ENCODE data around the gene DISP3. TPM values are rescaled to one million over a fixed set of nuclear protein-coding genes. Genes with fewer than 3 reads are reported as not detected.

The DISP3 gene
- polyA plus RNA-seq, 1 donor (not counting 4 experiments of a cell fraction or from before 2014, with no cell fraction given): not detected

DNA sequence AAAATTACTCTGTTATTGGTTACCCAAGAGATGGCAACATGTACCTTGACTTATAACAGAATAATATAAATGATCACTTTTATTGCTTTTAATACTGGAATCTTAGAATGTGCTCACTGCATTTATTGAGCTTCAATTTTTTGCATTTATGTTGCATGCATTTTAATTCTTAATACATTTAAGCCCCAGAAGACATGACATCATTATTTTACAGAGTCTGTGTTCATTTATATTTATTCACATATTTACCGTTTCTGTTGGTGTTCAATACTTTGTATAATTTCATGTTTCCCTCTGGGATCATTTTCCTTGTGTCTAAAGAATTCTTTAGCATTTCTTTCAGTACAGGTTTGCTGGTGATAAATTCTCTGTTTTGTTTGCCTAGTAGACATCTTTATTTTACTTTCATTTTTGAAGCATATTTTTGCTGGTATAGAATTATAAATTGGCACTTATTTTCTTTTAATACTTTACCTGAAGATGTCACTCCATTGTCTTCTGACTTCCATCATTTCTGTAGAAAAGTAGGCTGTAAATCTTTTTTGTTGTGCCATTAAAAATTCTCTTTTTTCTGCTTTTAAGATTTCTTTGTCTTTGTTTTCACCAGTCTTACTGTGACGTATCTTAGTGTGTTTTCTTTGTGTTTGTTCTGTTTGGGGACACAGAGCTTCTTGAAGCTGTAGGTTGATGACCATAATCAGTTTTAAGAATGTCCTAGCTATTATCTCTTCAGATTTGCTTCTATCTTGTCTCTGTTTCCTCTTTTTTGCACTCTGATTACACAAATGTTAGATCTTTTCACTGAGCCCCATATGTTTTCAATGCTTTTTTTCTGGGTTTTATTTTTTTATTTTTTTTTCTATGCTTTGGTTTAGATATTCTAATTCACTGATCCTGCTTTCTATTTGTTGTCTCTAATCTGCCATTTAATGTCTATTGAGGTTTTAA is 26.9 kb downstream of the DISP3 start:
- no peak overlapping the region for H3K9ac ChIP-seq (ENCODE audit: control insufficient read depth, extremely low read depth, insufficient read depth, low read length)
- H3K9me3 ChIP-seq (ENCODE audit: control insufficient read depth, low read depth, low read length): peaks cover 9% of the 10 kb centered on the region
- H3K27ac ChIP-seq (ENCODE audit: control insufficient read depth, insufficient read depth, low read length): no peak overlapping the region
- DNase-seq (ENCODE audit: low read depth, low spot score) (no peak), FAIRE-seq (no peak)
- peak overlapping the region in 1 of 3 experiments; percentile 18 for H3K4me3 ChIP-seq (ENCODE audit: control insufficient read depth in 2 of 3, extremely low read depth in 1 of 3, insufficient read depth in 2 of 3, low read depth in 1 of 3, low read length in 3 of 3)
- H3K79me2 ChIP-seq (ENCODE audit: control insufficient read depth, insufficient read depth, low read length): no peaks in the 10 kb centered on the region
- H3K4me2 ChIP-seq (ENCODE audit: control insufficient read depth, extremely low read depth, insufficient read depth, low read depth, low read length): no peak overlapping the region
- no peaks in the 10 kb centered on the region for H3K36me3 ChIP-seq (ENCODE audit: control insufficient read depth in 2 of 2, extremely low read depth in 1 of 2, insufficient read depth in 2 of 2, low read length in 2 of 2)
- no peaks in the 10 kb centered on the region for H3K9me1 ChIP-seq (ENCODE audit: control insufficient read depth, extremely low read depth, insufficient read depth, low read length)
- no peak overlapping the region for H2AFZ ChIP-seq (ENCODE audit: control insufficient read depth, low read length)
- no peaks in the 10 kb centered on the region for H4K20me1 ChIP-seq (ENCODE audit: control insufficient read depth, extremely low read depth, insufficient read depth, low read length)
- no peaks in the 10 kb centered on the region for H3K4me1 ChIP-seq (ENCODE audit: control insufficient read depth, extremely low read depth, insufficient read depth, low read length)
- peaks cover 4% of the 10 kb centered on the region for H3K27me3 ChIP-seq (ENCODE audit: control insufficient read depth, extremely low read depth, insufficient read depth, low read length)
- no peak for TF ChIP-seq EZH2 (IDR thresholded peaks at IDR 0.05; ENCODE audit: low read length)
- TF ChIP-seq, protein P1, sequence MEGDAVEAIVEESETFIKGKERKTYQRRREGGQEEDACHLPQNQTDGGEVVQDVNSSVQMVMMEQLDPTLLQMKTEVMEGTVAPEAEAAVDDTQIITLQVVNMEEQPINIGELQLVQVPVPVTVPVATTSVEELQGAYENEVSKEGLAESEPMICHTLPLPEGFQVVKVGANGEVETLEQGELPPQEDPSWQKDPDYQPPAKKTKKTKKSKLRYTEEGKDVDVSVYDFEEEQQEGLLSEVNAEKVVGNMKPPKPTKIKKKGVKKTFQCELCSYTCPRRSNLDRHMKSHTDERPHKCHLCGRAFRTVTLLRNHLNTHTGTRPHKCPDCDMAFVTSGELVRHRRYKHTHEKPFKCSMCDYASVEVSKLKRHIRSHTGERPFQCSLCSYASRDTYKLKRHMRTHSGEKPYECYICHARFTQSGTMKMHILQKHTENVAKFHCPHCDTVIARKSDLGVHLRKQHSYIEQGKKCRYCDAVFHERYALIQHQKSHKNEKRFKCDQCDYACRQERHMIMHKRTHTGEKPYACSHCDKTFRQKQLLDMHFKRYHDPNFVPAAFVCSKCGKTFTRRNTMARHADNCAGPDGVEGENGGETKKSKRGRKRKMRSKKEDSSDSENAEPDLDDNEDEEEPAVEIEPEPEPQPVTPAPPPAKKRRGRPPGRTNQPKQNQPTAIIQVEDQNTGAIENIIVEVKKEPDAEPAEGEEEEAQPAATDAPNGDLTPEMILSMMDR (optimal IDR thresholded peaks at IDR 0.05 in 1 of 3, IDR thresholded peaks at IDR 0.05 in 1 of 3, conservative IDR thresholded peaks at IDR 0.05 in 1 of 3; ENCODE audit: extremely low read depth in 1 of 3, insufficient read depth in 2 of 3, low read length in 3 of 3): no peak
- dilution Hi-C loops (cut with MboI; ENCODE audit: extremely low pct_ligation_motif_present, low sequenced_read_pairs): no loop called here

DNA sequence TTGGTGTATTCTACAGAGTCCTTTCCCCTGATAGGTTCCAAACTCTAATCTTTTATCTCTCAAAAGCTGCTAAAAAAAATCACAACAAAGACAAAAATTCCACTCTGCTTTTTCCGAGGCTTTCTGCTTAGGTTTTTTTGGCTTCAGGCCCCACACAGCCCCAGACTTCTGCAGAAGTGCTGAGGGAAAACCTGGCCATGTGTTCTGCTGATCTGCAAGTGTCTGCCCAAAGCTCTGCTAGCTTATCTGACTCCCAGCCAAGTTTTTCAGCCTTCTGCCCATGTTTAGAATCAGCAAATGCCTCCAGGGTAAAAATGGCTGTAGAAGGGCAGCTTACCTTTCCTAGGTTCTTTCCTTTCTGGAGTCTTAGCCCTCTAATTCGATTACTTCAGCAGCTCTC is 28.4 kb downstream of the DISP3 start:
- Histone ChIP-seq H3K4me2 (ENCODE audit: control insufficient read depth, extremely low read depth, insufficient read depth, low read depth, low read length) (no peak overlapping the region), H3K4me1 (ENCODE audit: control insufficient read depth, extremely low read depth, insufficient read depth, low read length) (no peaks in the 10 kb centered on the region), H2AFZ (ENCODE audit: control insufficient read depth, low read length) (no peak overlapping the region), H3K79me2 (ENCODE audit: control insufficient read depth, insufficient read depth, low read length) (no peaks in the 10 kb centered on the region), H3K9ac (ENCODE audit: control insufficient read depth, extremely low read depth, insufficient read depth, low read length) (no peak overlapping the region), H3K4me3 (ENCODE audit: control insufficient read depth in 2 of 3, extremely low read depth in 1 of 3, insufficient read depth in 2 of 3, low read depth in 1 of 3, low read length in 3 of 3) (no peak overlapping the region), H4K20me1 (ENCODE audit: control insufficient read depth, extremely low read depth, insufficient read depth, low read length) (no peaks in the 10 kb centered on the region), H3K36me3 (ENCODE audit: control insufficient read depth in 2 of 2, extremely low read depth in 1 of 2, insufficient read depth in 2 of 2, low read length in 2 of 2) (no peaks in the 10 kb centered on the region), H3K27me3 (ENCODE audit: control insufficient read depth, extremely low read depth, insufficient read depth, low read length) (no peaks in the 10 kb centered on the region), H3K9me1 (ENCODE audit: control insufficient read depth, extremely low read depth, insufficient read depth, low read length) (no peaks in the 10 kb centered on the region), H3K9me3 (ENCODE audit: control insufficient read depth, low read depth, low read length) (peaks cover 9% of the 10 kb centered on the region), H3K27ac (ENCODE audit: control insufficient read depth, insufficient read depth, low read length) (no peak overlapping the region)
- DNase-seq (ENCODE audit: low read depth, low spot score) (no peak), FAIRE-seq (no peak)
- dilution Hi-C loops (cut with MboI; ENCODE audit: extremely low pct_ligation_motif_present, low sequenced_read_pairs): no loop called here
- TF ChIP-seq, protein P1 (optimal IDR thresholded peaks at IDR 0.05 in 1 of 3, IDR thresholded peaks at IDR 0.05 in 1 of 3, conservative IDR thresholded peaks at IDR 0.05 in 1 of 3; ENCODE audit: extremely low read depth in 1 of 3, insufficient read depth in 2 of 3, low read length in 3 of 3): no peak
- TF ChIP-seq EZH2 (IDR thresholded peaks at IDR 0.05; ENCODE audit: low read length): no peak
